Myocyte (in vitro differentiated cells): Measurements from ENCODE around the gene SMURF2. TPM values are rescaled to one million over a fixed set of nuclear protein-coding genes. Genes with fewer than 3 reads are reported as not detected.
"Not testable (repeated sequence)": the region's sequence is repeated elsewhere in the genome, so short reads cannot be mapped to it uniquely, and the experiment has no call there.

Source experiments
- DNase-seq: peaks from one replicate; pipeline ENCODE4 v3.0.0-alpha.2; 2012; ENCODE audit warnings: low read depth
- total RNA-seq: library from RNA; depleted of rRNA; stranded (reverse); fragments of >200 nt; gene quantifications from 2 replicates; pipeline ENCODE4 v1.2.3, GENCODE V29; 2014

Gene SMURF2
- total RNA-seq, 1 donor from 2014 or later, result 36.2 TPM

DNA sequence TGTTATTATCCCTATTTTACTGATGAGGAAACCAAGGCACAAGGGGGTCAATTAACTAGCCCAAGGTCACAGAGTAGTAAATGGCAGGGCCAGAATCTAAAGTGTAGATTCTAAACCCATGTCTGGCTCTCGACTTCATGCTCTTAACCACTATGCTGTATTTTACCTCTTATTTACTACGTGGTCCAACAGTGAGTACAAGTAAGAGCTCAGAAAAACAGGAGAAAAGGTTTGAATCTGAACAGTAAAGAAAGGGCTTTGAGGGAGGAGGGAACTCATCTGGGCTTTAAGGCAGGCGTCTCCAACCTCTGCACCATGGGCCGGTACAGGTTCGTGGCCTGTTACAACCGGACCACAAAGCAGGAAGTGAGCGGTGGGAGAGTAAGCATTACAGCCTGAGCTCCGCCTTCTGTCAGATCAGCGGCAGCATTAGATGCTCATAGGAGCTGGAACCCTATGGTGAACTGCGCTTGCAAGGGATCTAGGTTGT, 62.9 kb downstream of the SMURF2 start:
- no peak for DNase-seq

- DNase-seq, result no peak
Measured at GRCh38 chr17:64598672-64599071, 63.4 kb downstream of the SMURF2 start.

DNA sequence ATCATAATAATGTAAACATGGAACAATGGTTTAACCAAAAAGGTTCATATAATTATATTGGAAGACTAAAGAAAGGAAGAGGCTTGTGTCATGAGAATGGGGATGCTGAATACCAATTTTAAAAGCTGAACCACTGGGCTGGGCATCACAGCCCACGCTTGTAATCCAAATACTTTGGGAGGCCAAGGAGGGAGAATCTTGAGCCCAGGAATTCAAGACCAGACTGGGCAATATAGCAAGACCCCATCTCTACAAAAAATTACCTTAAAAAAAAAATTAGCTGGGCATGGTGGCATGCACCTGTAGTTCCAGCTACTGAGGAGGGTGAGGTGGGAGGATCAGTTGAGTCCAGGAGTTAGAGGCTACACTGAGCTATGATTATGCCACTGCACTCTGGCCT, 65.1 kb downstream of the SMURF2 start:
- DNase-seq, result no peak

DNA sequence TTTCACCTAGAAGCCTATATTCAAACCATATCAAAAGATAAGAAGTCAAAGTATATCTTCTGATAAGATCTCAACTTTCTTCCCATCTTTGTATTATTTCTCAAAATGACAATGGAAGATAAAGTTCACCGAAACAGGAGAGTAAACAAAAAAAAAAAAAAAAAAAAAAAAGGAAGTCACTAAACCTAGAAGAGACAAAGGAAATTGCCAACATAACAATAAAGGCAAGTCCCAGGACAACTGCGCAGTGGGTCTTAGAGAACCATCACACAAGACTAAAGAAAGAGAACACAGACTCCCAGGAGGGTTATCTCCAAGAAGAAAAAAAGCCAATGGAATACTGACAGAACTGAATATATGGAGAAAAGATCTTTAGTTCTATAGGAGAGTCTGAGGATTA, 65.7 kb downstream of the SMURF2 start:
- no peak for DNase-seq

- no peak for DNase-seq
Measured at GRCh38 chr17:64591944-64592343, 70.2 kb downstream of the SMURF2 start.

DNA sequence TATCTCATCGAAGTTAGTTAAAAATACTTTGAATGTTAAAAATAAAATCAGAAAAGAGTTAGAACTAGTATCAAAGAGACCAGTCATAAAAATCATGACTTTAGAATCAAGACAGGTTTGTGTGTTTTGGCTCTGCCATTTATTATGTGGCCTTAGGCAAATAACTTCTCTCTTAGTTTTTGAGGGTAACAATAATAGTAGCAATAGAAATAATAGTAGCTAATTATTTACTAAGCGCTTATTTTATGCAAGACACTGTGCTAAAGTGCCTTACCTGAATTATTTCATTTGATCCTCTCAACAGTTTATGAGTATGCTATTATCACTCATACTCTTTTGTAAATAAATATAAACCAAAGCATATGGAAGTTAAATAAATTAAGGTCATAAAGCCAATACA, 77.0 kb downstream of the SMURF2 start:
- no peak for DNase-seq

DNA sequence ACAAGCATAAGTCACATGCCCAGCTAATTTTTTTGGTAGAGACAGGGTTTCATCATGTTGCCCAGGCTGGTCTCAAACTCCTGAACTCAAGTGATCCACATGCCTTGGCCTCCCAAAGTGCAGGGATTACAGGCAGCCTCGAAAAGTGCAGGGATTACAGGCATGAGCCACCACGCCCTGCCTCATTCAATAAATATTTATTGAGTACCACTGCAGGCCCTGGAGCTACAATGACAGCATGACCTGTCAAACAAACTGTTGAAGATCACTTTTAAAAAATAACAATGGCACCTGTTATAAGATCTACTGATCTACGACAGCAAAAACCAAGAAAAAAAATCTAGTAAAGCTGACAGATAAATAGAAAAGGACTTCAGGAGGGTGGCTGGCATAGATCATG, 79.1 kb downstream of the SMURF2 start:
- no peak for DNase-seq

GRCh38 chr17:64580384-64581315, 81.5 kb downstream of the SMURF2 start:
- peak; percentile 33 for DNase-seq

DNA sequence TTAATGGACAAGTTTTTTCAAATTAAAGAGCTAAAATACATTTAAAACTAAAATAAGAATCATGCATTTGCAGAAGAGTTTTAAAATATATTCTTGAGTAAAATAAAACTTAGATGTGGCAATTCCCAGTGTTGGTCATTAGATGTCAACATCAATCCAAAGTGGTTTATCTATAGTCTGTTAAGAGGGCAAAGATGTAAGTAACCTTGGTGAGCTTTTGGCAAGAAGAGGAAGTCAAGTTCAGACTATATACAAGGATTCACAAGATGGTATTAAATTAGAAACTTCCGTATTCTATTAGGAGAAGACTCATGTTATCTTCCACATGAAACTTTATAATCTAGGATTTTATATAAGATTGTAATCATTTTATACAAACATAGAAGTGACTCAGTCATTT, 82.2 kb downstream of the SMURF2 start:
- DNase-seq, result no peak

GRCh38 chr17:64577025-64577424, 85.1 kb downstream of the SMURF2 start:
- not testable (repeated sequence) for DNase-seq

DNA sequence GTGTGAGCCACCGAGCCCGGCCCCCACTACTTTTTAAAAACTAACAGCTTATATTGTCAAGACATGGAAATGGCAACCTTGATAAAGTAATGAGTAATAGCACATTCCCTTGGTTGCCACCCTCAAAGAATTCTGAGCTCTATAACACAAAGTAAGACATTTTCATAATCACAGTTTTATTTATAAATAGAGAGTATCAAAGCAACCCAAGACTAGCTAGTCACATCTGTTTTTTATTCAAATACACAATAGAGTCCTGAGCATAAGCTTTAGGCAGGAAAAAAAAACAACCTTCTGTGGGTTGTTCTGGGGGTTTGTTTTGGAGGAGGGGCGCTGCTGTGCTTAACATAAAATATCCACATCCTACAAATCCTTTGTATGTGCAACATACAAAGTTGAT, 86.7 kb downstream of the SMURF2 start:
- no peak for DNase-seq

GRCh38 chr17:64574646-64575045, 87.5 kb downstream of the SMURF2 start:
- DNase-seq, result no peak

DNA sequence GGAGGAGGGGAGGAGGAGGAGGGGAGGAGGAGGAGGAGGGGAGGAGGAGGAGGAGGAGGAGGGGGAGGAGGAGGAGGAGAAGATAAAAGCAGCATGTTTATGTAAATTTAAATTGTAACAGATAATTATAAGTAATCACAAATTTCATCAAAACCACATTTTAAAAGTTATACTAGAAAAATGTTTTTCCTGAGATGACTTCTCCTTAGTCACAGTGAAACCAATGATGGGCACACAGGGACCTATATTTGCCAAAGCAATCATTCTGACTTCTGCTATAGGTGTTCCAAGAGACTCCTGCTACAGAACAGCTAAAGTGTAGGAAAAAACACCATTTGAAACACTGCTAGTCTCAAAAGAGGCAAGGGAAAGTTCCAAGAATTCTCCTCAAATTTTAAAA, 88.9 kb downstream of the SMURF2 start:
- DNase-seq, result no peak

DNA sequence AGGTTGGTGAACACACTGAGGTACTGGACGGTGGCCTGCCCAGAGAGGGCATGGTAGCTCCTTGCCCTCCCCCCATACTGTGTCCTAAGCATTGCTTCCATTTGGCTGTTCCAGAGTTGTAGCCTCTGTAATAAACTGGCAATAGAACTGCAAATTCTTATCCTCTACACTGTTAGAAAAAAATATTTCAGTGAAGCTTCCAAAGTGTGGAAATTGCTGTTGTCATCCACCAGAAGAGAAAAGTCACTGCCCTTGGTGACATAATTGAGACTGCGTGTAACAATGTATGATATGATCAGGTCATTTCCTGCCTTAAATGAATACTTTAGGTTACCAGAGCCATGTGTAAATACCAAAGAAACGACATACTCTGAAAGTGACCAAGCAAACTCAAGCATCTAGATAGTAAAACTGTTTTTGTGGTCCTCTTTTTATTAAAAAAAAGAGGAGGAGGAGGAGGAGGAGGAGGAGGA, 89.4 kb downstream of the SMURF2 start:
- no peak for DNase-seq

DNA sequence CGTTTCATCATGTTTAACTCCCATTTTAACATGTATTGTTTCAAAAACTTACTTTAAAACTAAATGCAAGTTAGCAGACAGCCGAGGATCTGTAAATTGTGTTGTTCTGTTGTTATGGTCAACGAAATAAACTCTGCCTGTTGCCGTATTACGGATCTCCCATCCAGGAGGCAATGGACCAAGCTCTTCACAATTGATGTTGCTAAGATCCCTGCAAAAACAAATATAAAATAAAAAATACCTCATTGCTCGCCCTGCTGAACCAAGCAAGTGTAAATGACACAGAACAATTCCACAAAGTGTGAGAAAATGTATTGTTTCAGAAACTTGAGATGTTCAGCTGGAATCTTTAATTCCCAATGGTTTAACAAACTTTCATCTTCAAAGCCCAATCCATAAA, 90.4 kb downstream of the SMURF2 start:
- no peak for DNase-seq

GRCh38 chr17:64565563-64565962, 96.5 kb downstream of the SMURF2 start:
- no peak for DNase-seq

DNA sequence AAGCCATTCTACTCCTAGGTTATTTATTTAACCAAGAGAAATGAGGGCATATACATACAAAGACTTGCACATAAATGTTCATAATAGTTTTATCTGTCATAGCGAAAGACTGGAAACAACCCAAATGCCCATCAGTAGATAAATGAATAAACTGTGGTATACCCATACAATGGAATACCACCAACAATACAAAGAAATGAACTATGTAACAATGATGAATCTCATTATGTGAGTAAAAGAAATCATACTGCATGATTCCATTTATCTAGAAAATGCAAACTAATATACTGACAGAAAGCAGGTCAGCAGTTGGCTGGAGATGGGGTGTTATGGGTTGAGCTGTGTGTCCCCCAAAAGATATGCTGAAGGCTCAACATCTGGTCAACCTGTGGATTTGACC, 98.0 kb downstream of the SMURF2 start:
- DNase-seq, result no peak

DNA sequence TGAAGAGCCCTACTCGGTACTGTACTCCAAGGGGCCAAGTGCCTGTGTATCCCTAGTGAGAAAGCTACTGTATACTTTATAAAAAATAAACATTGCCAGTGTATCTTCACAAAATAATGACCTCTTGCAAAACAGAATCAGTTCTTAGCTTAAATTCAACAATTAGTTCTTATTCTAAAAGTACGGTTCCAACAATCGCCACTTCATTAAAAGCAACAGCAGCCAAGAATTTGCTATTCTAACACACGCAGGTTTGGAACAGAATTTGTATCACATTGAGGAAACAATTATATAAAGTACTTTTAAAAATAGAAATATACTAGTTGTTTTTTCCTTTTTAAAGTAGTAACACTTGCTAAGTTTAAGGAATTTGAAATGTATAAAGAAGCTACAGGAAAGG, 106.8 kb downstream of the SMURF2 start:
- DNase-seq, result no peak

- DNase-seq, result peak; percentile 61
Measured at GRCh38 chr17:64554028-64554637, 108.0 kb downstream of the SMURF2 start.

GRCh38 chr17:64551461-64551860, 110.6 kb downstream of the SMURF2 start:
- DNase-seq, result no peak

DNA sequence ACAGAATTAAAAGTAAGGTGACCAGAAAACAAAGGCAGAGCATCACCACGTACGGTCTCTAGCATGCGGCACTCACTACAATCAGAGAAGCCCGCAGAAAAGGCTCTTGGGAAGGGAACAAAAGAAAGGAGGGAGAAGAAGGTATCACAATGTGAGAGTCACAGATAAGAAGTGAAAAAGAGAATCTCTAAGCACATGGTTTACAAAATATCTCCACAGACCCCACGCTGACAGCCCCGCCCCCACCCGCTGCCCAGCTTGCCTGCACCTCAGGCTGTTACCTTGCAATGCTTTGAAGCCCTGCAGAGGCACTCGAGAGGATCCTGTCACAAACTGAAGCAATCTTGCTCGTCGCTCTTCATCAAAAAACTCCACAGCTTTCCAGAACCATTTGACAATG, 114.8 kb downstream of the SMURF2 start:
- DNase-seq, result no peak

DNA sequence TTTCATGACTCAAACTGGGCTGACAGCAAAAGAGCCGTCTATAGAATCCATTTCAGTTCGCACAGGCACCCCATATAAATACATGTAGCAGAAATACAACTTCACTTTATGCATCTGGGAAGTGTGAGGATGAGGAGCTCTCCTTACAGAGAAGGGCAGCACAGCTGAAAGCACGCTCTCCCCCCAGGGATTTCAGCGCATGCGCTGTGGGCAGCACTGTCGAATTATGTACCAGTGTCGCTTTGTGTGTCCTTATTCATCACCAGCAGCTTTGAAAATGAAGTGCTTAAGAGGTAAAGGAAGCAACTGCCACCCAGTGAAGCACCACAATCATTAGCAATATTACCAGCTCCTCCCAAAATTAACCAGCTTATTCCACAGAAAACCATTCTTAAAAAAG, 115.4 kb downstream of the SMURF2 start:
- no peak for DNase-seq

DNA sequence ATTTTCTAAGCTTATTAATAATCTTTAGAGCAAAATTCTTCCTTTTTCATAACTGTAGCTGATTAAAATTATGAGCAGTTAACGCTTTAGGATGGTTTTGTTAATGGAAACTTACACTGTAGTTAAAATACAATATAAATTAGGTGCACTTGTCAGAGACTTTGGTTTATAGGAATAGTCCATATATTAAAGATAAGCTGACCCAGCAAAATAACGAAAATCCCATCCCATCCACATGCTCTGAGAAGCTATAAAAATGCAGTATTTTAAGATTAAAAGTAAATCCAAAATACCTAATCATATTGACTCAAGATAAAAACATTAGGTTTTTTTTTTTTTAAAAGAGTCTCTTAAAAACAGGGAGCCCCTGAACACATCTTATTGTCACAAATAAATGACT, 117.4 kb downstream of the SMURF2 start:
- no peak for DNase-seq
